ENCODE results near the gene CXorf58. TPM values are rescaled to one million over a fixed set of nuclear protein-coding genes. Genes with fewer than 3 reads are reported as not detected.

CXorf58 gene
- total RNA-seq, 1 experiment from 2014 or later: not detected

DNA sequence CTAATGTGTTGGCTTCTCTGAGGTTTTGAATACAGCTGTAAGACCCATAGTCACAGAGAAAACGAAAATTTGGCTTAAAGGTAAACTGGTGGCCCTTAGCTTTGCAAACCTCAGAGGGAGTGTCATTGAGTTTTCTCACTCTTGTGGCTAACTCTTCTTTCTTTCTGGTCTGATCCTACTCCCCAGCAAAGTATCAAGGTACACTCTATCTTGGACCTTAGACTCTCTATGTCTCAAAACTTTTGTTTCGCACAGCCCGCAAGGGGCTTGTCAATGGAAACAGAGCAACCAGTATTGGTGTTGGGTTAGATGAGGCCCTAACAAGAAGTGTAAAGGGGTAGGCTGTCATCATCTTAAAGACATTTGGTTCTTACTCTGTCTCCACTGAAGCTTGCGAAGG is 19.9 kb upstream of the CXorf58 start:
- Histone ChIP-seq H2AFZ (ENCODE audit: low read depth, low read length, poor library complexity, severe bottlenecking) (no peak overlapping the region), H3K9me2 (ENCODE audit: insufficient read depth) (no peaks in the 10 kb centered on the region), H3K27me3 (ENCODE audit: insufficient read depth, low read length) (no peaks in the 10 kb centered on the region), H3K27ac (ENCODE audit: low read depth, low read length) (no peak overlapping the region), H4K20me1 (ENCODE audit: insufficient read depth) (no peaks in the 10 kb centered on the region), H3K4me1 (ENCODE audit: control insufficient read depth in 1 of 2, insufficient read depth in 2 of 2, low read length in 2 of 2) (peaks cover 61 to 78% of the 10 kb centered on the region in 2 experiments), H3K79me2 (ENCODE audit: insufficient read depth, low read length) (no peaks in the 10 kb centered on the region), H3K9me3 (ENCODE audit: control insufficient read depth in 1 of 2, insufficient read depth in 1 of 2, low read depth in 1 of 2, low read length in 2 of 2) (no peaks in the 10 kb centered on the region), H3K9ac (ENCODE audit: low read length) (no peak overlapping the region), H3K4me2 (ENCODE audit: low read length) (no peak overlapping the region), H3K4me3 (replicated peaks in 1 of 2; ENCODE audit: low read depth in 1 of 2, low read length in 2 of 2) (no peak overlapping the region), H3K36me3 (ENCODE audit: control insufficient read depth in 1 of 2, insufficient read depth in 2 of 2, low read length in 2 of 2) (no peaks in the 10 kb centered on the region)
- POLR2A ChIA-PET: interaction anchor here (0.8 to 2.6 kb wide), 2 partner anchors 20 to 101 kb away, joined by 3 to 10 read pairs; partner anchors contain the start of genes APOO and CXorf58
- no TSS peak for BruUV-seq (replicated peaks)
- DNase-seq (ENCODE audit: low read depth, low spot score): no peak
- TF ChIP-seq POLR2A (IDR thresholded peaks at IDR 0.05; ENCODE audit: borderline replicate concordance, extremely low read depth, insufficient read depth, insufficient read length) (no peak), FOSL1 (IDR thresholded peaks at IDR 0.05; ENCODE audit: low read depth) (no peak), SP1 (IDR thresholded peaks at IDR 0.05; ENCODE audit: low read depth) (no peak), ATF3 (IDR thresholded peaks at IDR 0.05) (no peak), POLR2AphosphoS5 (IDR thresholded peaks at IDR 0.05; ENCODE audit: low read depth, low read length) (no peak), SIN3A (IDR thresholded peaks at IDR 0.05; ENCODE audit: low read depth) (no peak), CBX3 (IDR thresholded peaks at IDR 0.05; ENCODE audit: low read depth) (no peak), EZH2phosphoT487 (IDR thresholded peaks at IDR 0.05; ENCODE audit: borderline replicate concordance) (no peak), RAD21 (IDR thresholded peaks at IDR 0.05; ENCODE audit: low read depth) (no peak), YY1 (IDR thresholded peaks at IDR 0.05; ENCODE audit: extremely low read depth, insufficient replicate concordance, low read depth, low read length) (no peak), ELF1 (IDR thresholded peaks at IDR 0.05; ENCODE audit: borderline replicate concordance, low read depth) (no peak), EGR1 (IDR thresholded peaks at IDR 0.05; ENCODE audit: low read depth) (no peak), ZFX (IDR thresholded peaks at IDR 0.05) (no peak), JUND (IDR thresholded peaks at IDR 0.05) (no peak), TCF7L2 (IDR thresholded peaks at IDR 0.05; ENCODE audit: borderline replicate concordance, extremely low read depth, insufficient read depth, insufficient read length) (no peak), SRF (IDR thresholded peaks at IDR 0.05; ENCODE audit: low read depth) (no peak)
- TF ChIP-seq, protein P1, sequence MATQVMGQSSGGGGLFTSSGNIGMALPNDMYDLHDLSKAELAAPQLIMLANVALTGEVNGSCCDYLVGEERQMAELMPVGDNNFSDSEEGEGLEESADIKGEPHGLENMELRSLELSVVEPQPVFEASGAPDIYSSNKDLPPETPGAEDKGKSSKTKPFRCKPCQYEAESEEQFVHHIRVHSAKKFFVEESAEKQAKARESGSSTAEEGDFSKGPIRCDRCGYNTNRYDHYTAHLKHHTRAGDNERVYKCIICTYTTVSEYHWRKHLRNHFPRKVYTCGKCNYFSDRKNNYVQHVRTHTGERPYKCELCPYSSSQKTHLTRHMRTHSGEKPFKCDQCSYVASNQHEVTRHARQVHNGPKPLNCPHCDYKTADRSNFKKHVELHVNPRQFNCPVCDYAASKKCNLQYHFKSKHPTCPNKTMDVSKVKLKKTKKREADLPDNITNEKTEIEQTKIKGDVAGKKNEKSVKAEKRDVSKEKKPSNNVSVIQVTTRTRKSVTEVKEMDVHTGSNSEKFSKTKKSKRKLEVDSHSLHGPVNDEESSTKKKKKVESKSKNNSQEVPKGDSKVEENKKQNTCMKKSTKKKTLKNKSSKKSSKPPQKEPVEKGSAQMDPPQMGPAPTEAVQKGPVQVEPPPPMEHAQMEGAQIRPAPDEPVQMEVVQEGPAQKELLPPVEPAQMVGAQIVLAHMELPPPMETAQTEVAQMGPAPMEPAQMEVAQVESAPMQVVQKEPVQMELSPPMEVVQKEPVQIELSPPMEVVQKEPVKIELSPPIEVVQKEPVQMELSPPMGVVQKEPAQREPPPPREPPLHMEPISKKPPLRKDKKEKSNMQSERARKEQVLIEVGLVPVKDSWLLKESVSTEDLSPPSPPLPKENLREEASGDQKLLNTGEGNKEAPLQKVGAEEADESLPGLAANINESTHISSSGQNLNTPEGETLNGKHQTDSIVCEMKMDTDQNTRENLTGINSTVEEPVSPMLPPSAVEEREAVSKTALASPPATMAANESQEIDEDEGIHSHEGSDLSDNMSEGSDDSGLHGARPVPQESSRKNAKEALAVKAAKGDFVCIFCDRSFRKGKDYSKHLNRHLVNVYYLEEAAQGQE (IDR thresholded peaks at IDR 0.05; ENCODE audit: low read depth): no peak
- TF ChIP-seq, protein P2, sequence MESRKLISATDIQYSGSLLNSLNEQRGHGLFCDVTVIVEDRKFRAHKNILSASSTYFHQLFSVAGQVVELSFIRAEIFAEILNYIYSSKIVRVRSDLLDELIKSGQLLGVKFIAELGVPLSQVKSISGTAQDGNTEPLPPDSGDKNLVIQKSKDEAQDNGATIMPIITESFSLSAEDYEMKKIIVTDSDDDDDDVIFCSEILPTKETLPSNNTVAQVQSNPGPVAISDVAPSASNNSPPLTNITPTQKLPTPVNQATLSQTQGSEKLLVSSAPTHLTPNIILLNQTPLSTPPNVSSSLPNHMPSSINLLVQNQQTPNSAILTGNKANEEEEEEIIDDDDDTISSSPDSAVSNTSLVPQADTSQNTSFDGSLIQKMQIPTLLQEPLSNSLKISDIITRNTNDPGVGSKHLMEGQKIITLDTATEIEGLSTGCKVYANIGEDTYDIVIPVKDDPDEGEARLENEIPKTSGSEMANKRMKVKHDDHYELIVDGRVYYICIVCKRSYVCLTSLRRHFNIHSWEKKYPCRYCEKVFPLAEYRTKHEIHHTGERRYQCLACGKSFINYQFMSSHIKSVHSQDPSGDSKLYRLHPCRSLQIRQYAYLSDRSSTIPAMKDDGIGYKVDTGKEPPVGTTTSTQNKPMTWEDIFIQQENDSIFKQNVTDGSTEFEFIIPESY (IDR thresholded peaks at IDR 0.05; ENCODE audit: extremely low read depth, insufficient replicate concordance, low read length): no peak
- TF ChIP-seq, protein P3, sequence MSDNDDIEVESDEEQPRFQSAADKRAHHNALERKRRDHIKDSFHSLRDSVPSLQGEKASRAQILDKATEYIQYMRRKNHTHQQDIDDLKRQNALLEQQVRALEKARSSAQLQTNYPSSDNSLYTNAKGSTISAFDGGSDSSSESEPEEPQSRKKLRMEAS (IDR thresholded peaks at IDR 0.05): no peak
- TF ChIP-seq, protein P4, sequence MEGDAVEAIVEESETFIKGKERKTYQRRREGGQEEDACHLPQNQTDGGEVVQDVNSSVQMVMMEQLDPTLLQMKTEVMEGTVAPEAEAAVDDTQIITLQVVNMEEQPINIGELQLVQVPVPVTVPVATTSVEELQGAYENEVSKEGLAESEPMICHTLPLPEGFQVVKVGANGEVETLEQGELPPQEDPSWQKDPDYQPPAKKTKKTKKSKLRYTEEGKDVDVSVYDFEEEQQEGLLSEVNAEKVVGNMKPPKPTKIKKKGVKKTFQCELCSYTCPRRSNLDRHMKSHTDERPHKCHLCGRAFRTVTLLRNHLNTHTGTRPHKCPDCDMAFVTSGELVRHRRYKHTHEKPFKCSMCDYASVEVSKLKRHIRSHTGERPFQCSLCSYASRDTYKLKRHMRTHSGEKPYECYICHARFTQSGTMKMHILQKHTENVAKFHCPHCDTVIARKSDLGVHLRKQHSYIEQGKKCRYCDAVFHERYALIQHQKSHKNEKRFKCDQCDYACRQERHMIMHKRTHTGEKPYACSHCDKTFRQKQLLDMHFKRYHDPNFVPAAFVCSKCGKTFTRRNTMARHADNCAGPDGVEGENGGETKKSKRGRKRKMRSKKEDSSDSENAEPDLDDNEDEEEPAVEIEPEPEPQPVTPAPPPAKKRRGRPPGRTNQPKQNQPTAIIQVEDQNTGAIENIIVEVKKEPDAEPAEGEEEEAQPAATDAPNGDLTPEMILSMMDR (IDR thresholded peaks at IDR 0.05 in 2 of 3, conservative IDR thresholded peaks at IDR 0.05 in 1 of 3; ENCODE audit: borderline replicate concordance in 1 of 3, insufficient read depth in 1 of 3, low read depth in 2 of 3, low read length in 2 of 3): no peak
- ATAC-seq: no peak
- RAD21 ChIA-PET (ENCODE audit: low non-redundant PET in 1 of 2, low total read pairs in 2 of 2, uncharacterized antibody in 2 of 2, unreplicated experiment in 2 of 2): no interaction called here
- CTCF ChIA-PET: no interaction called here
- intact Hi-C loops (cut with micrococcal nuclease): no loop called here

All from HCT116 (cell line).